ENCODE measurements around the gene VSIG10. TPM values are rescaled to one million over a fixed set of nuclear protein-coding genes. Genes with fewer than 3 reads are reported as not detected.
"Not testable (repeated sequence)": the region's sequence is repeated elsewhere in the genome, so short reads cannot be mapped to it uniquely, and the experiment has no call there.

Gene VSIG10
- total RNA-seq, 1 donor from 2014 or later = 2.4 TPM

- ChIA-PET CTCF (interaction anchor here (1.1 to 1.6 kb wide), 3 partner anchors 15 to 242 kb away, joined by 4 to 5 read pairs (median 5); partner anchors contain the start of gene SUDS3), POLR2A (interaction anchor here (0.5 to 2.2 kb wide), 19 partner anchors 9 to 1689 kb away, joined by 3 to 21 read pairs (median 4); partner anchors contain the start of genes RFC5, SUDS3, TAOK3 and VSIG10)
- intact Hi-C loops (cut with micrococcal nuclease) = loop anchor here (1.0 to 5.0 kb wide), 6 partner anchors 16 to 240 kb away; partner anchors contain the start of genes RFC5, SUDS3 and VSIG10
- no peaks in the 10 kb centered on the region for H3K9me3 Mint-ChIP-seq
- H3K27ac Mint-ChIP-seq = peak within 1 kb of the TSS; percentile 86
- DNase-seq = peak; percentile 91
- H3K36me3 Mint-ChIP-seq (ENCODE audit: low read depth) = peaks cover 28% of the 10 kb centered on the region
- ATAC-seq (ENCODE audit: low read depth) = peak; percentile 99
- TF ChIP-seq CTCF (IDR thresholded peaks at IDR 0.05) = no peak
- no peaks in the 10 kb centered on the region for H3K27me3 Mint-ChIP-seq
- peak within 1 kb of the TSS; percentile 98 for H3K4me3 Mint-ChIP-seq
- H3K4me1 Mint-ChIP-seq = peaks cover 20% of the 10 kb centered on the region
Measured at GRCh38 chr12:118135788-118136558, 32.2 kb upstream of the VSIG10 start, which contains the start of gene PEBP1. PEBP1 (plus strand) TSS chr12:118136124; CDS start chr12:118136210, 86 bp downstream.

GRCh38 chr12:118129436-118129835 is 25.6 kb upstream of the VSIG10 start:
- CTCF ChIA-PET; H3K27me3 Mint-ChIP-seq; H3K4me3 Mint-ChIP-seq; H3K4me1 Mint-ChIP-seq; intact Hi-C loops (cut with micrococcal nuclease); H3K36me3 Mint-ChIP-seq (ENCODE audit: low read depth); H3K27ac Mint-ChIP-seq; ATAC-seq (ENCODE audit: low read depth); H3K9me3 Mint-ChIP-seq; DNase-seq; POLR2A ChIA-PET: not testable (repeated sequence)

- Mint-ChIP-seq H3K27me3 (no peaks in the 10 kb centered on the region), H3K27ac (no peak overlapping the region), H3K4me3 (no peak overlapping the region), H3K36me3 (ENCODE audit: low read depth) (no peaks in the 10 kb centered on the region), H3K9me3 (no peaks in the 10 kb centered on the region), H3K4me1 (no peaks in the 10 kb centered on the region)
- ChIA-PET CTCF (no interaction called here), POLR2A (interaction anchor here (0.6 kb wide), 1 partner anchor 142 kb away, joined by 3 read pairs; no protein-coding TSS in a partner anchor)
- no peak for TF ChIP-seq CTCF (IDR thresholded peaks at IDR 0.05)
- ATAC-seq (ENCODE audit: low read depth) (no peak), DNase-seq (no peak)
- intact Hi-C loops (cut with micrococcal nuclease) = no loop called here
Measured at GRCh38 chr12:118127867-118128266, 24.1 kb upstream of the VSIG10 start.

- CTCF ChIA-PET = no interaction called here
- Mint-ChIP-seq H3K27me3 (no peaks in the 10 kb centered on the region), H3K9me3 (no peaks in the 10 kb centered on the region), H3K27ac (no peak overlapping the region), H3K36me3 (ENCODE audit: low read depth) (no peaks in the 10 kb centered on the region), H3K4me1 (no peaks in the 10 kb centered on the region), H3K4me3 (no peak overlapping the region)
- no peak for TF ChIP-seq CTCF (IDR thresholded peaks at IDR 0.05)
- POLR2A ChIA-PET = interaction anchor here (0.6 kb wide), 1 partner anchor 100 kb away, joined by 3 read pairs; no protein-coding TSS in a partner anchor
- no peak for DNase-seq
- no peak for ATAC-seq (ENCODE audit: low read depth)
- intact Hi-C loops (cut with micrococcal nuclease) = no loop called here
Measured at GRCh38 chr12:118126119-118126757, 22.4 kb upstream of the VSIG10 start.

GRCh38 chr12:118125743-118126118 is 21.9 kb upstream of the VSIG10 start:
- Mint-ChIP-seq H3K27me3 (no peaks in the 10 kb centered on the region), H3K4me1 (no peaks in the 10 kb centered on the region), H3K36me3 (ENCODE audit: low read depth) (no peaks in the 10 kb centered on the region), H3K9me3 (no peaks in the 10 kb centered on the region), H3K27ac (no peak overlapping the region), H3K4me3 (no peak overlapping the region)
- ChIA-PET CTCF (no interaction called here), POLR2A (interaction anchor here (0.6 kb wide), 1 partner anchor 100 kb away, joined by 3 read pairs; no protein-coding TSS in a partner anchor)
- TF ChIP-seq CTCF (IDR thresholded peaks at IDR 0.05) = no peak
- DNase-seq (no peak), ATAC-seq (ENCODE audit: low read depth) (no peak)
- intact Hi-C loops (cut with micrococcal nuclease) = no loop called here

Data from activated B cell treated with CpG ODN at 0.5 μM for 24 hours (primary cell).